ENCODE data around the gene NTN1.

The NTN1 gene

GRCh38 chr17:9115214-9116191, 94.2 kb downstream of the NTN1 start:
- H3K4me2 ChIP-seq: no peak overlapping the region

GRCh38 chr17:9116311-9116835, 95.1 kb downstream of the NTN1 start:
- Histone ChIP-seq H4K20me1 (ENCODE audit: insufficient read depth) (no peaks in the 10 kb centered on the region), H3K4me3 (IDR thresholded peaks at IDR 0.05; ENCODE audit: insufficient read depth, low read depth, low read length) (no peak overlapping the region), H3K36me3 (ENCODE audit: insufficient read depth) (no peaks in the 10 kb centered on the region), H3K27ac (no peak overlapping the region), H3K4me2 (no peak overlapping the region), H2AFZ (ENCODE audit: low read depth) (no peak overlapping the region), H3K9ac (no peak overlapping the region), H3K27me3 (ENCODE audit: insufficient read depth, low read depth) (no peaks in the 10 kb centered on the region), H3K79me2 (ENCODE audit: insufficient read depth, low read depth) (no peaks in the 10 kb centered on the region), H3K4me1 (ENCODE audit: low read depth, poor library complexity, severe bottlenecking) (no peaks in the 10 kb centered on the region)
- TF ChIP-seq CTCF (conservative IDR thresholded peaks at IDR 0.05; ENCODE audit: low read depth, low read length): no peak

More at GRCh38 chr17:9115214-9116191, 94.2 kb downstream of the NTN1 start:
- no peaks in the 10 kb centered on the region for H3K27me3 ChIP-seq (ENCODE audit: insufficient read depth, low read depth)
- H3K4me1 ChIP-seq (ENCODE audit: low read depth, poor library complexity, severe bottlenecking): no peaks in the 10 kb centered on the region
- no peak overlapping the region for H2AFZ ChIP-seq (ENCODE audit: low read depth)
- no peak for TF ChIP-seq CTCF (conservative IDR thresholded peaks at IDR 0.05; ENCODE audit: low read depth, low read length)
- H3K36me3 ChIP-seq (ENCODE audit: insufficient read depth): no peaks in the 10 kb centered on the region
- no peak overlapping the region for H3K9ac ChIP-seq
- no peak overlapping the region for H3K27ac ChIP-seq
- no peak overlapping the region for H3K4me3 ChIP-seq (IDR thresholded peaks at IDR 0.05; ENCODE audit: insufficient read depth, low read depth, low read length)
- no peaks in the 10 kb centered on the region for H3K79me2 ChIP-seq (ENCODE audit: insufficient read depth, low read depth)
- H4K20me1 ChIP-seq (ENCODE audit: insufficient read depth): no peaks in the 10 kb centered on the region

GRCh38 chr17:9116861-9117568, 95.7 kb downstream of the NTN1 start:
- Histone ChIP-seq H2AFZ (ENCODE audit: low read depth) (no peak overlapping the region), H3K79me2 (ENCODE audit: insufficient read depth, low read depth) (no peaks in the 10 kb centered on the region), H3K4me2 (no peak overlapping the region), H3K27me3 (ENCODE audit: insufficient read depth, low read depth) (no peaks in the 10 kb centered on the region), H3K9ac (no peak overlapping the region), H3K4me1 (ENCODE audit: low read depth, poor library complexity, severe bottlenecking) (no peaks in the 10 kb centered on the region), H3K27ac (no peak overlapping the region), H3K4me3 (IDR thresholded peaks at IDR 0.05; ENCODE audit: insufficient read depth, low read depth, low read length) (no peak overlapping the region), H3K36me3 (ENCODE audit: insufficient read depth) (no peaks in the 10 kb centered on the region), H4K20me1 (ENCODE audit: insufficient read depth) (no peaks in the 10 kb centered on the region)
- no peak for TF ChIP-seq CTCF (conservative IDR thresholded peaks at IDR 0.05; ENCODE audit: low read depth, low read length)

GRCh38 chr17:9120471-9120870, 99.2 kb downstream of the NTN1 start:
- Histone ChIP-seq H3K36me3 (ENCODE audit: insufficient read depth) (no peaks in the 10 kb centered on the region), H3K9ac (no peak overlapping the region), H3K79me2 (ENCODE audit: insufficient read depth, low read depth) (no peaks in the 10 kb centered on the region), H3K27me3 (ENCODE audit: insufficient read depth, low read depth) (no peaks in the 10 kb centered on the region), H4K20me1 (ENCODE audit: insufficient read depth) (no peaks in the 10 kb centered on the region), H3K4me2 (no peak overlapping the region), H2AFZ (ENCODE audit: low read depth) (no peak overlapping the region), H3K4me3 (IDR thresholded peaks at IDR 0.05; ENCODE audit: insufficient read depth, low read depth, low read length) (no peak overlapping the region), H3K4me1 (ENCODE audit: low read depth, poor library complexity, severe bottlenecking) (no peaks in the 10 kb centered on the region), H3K27ac (no peak overlapping the region)
- no peak for TF ChIP-seq CTCF (conservative IDR thresholded peaks at IDR 0.05; ENCODE audit: low read depth, low read length)

Data from KMS-11 (cell line).